Measurements from ENCODE around the gene APBA1.

The APBA1 gene

DNA sequence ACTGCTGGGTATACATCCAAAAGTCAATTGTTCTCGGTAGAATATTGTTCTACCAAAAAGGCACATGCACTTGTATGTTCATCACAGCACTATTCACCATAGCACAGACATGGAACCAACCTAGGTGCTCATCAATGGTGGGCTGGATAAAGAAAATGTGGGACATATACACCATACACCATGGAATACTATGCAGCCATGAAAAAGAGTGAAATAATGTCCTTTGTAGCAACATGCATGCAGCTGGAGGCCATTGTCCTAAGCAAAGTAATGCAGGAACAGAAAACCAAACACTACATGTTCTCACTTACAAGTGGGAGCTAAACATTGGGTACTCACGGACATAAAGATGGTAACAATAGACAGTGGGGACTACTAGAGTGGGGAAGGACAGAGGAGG lies 145.5 kb downstream of the APBA1 start:
- no peak overlapping the region for H3K4me3 ChIP-seq (ENCODE audit: control insufficient read depth, low read depth, low read length)
- TF ChIP-seq CTCF (conservative IDR thresholded peaks at IDR 0.05; ENCODE audit: control insufficient read depth, insufficient read depth, low read depth, low read length): no peak
- no peak for DNase-seq (ENCODE audit: low read depth)

- no peak for DNase-seq (ENCODE audit: low read depth)
- H3K4me3 ChIP-seq (ENCODE audit: control insufficient read depth, low read depth, low read length): no peak overlapping the region
- TF ChIP-seq CTCF (conservative IDR thresholded peaks at IDR 0.05; ENCODE audit: control insufficient read depth, insufficient read depth, low read depth, low read length): no peak
Measured at GRCh38 chr9:69519470-69520240, 152.5 kb downstream of the APBA1 start.

- no peak for TF ChIP-seq CTCF (conservative IDR thresholded peaks at IDR 0.05; ENCODE audit: control insufficient read depth, insufficient read depth, low read depth, low read length)
- no peak for DNase-seq (ENCODE audit: low read depth)
- no peak overlapping the region for H3K4me3 ChIP-seq (ENCODE audit: control insufficient read depth, low read depth, low read length)
Measured at GRCh38 chr9:69516353-69517322, 155.5 kb downstream of the APBA1 start.

DNA sequence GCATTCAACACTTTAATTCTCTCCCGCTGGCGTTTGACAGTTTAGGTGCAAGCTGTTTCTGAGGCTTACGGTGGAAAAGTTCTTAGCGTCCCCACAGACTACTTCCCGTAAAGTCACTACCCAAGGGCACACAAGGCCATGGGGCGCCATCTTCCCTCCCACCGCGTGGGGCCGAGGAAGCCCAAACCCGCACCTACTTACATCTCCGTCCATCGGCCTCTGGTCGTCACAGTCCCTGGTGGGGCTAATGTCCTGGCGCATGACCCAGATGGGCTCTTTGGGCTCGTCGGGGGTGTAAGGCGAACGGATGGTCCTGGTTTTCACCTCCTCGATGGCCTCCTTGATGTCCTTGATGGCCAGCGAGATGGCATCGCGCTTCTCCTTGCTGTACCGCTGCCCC lies 156.4 kb downstream of the APBA1 start:
- no peak for DNase-seq (ENCODE audit: low read depth)
- no peak for TF ChIP-seq CTCF (conservative IDR thresholded peaks at IDR 0.05; ENCODE audit: control insufficient read depth, insufficient read depth, low read depth, low read length)
- no peak overlapping the region for H3K4me3 ChIP-seq (ENCODE audit: control insufficient read depth, low read depth, low read length)

GRCh38 chr9:69513141-69513820 lies 158.9 kb downstream of the APBA1 start:
- no peak for DNase-seq (ENCODE audit: low read depth)
- H3K4me3 ChIP-seq (ENCODE audit: control insufficient read depth, low read depth, low read length): no peak overlapping the region
- no peak for TF ChIP-seq CTCF (conservative IDR thresholded peaks at IDR 0.05; ENCODE audit: control insufficient read depth, insufficient read depth, low read depth, low read length)

- H3K4me3 ChIP-seq (ENCODE audit: control insufficient read depth, low read depth, low read length): no peak overlapping the region
- TF ChIP-seq CTCF (conservative IDR thresholded peaks at IDR 0.05; ENCODE audit: control insufficient read depth, insufficient read depth, low read depth, low read length): no peak
- no peak for DNase-seq (ENCODE audit: low read depth)
Measured at GRCh38 chr9:69504058-69504457, 168.1 kb downstream of the APBA1 start.
